ENCODE results near the gene GSK3B. TPM values are rescaled to one million over a fixed set of nuclear protein-coding genes. Genes with fewer than 3 reads are reported as not detected.

Gene GSK3B
- total and polyA plus RNA-seq, 2 donors (not counting 1 experiment from before 2014, with no cell fraction given) = 12.3 to 33.3 TPM

- H3K4me3 ChIP-seq (ENCODE audit: control extremely low read depth in 1 of 5, extremely low read depth in 1 of 5, insufficient read depth in 1 of 5, low read depth in 2 of 5, low read length in 4 of 5) = no peak overlapping the region
- no peak for ATAC-seq (ENCODE audit: low read depth)
- no peak overlapping the region for H3K27ac Mint-ChIP-seq
- no peak overlapping the region for H3K4me2 ChIP-seq (replicated peaks; ENCODE audit: low read depth, low read length, poor library complexity, severe bottlenecking)
- 100% methylated on average over 1 of the region's 3 CpGs for WGBS (ENCODE audit: insufficient coverage)
- no peak overlapping the region for H3K9ac ChIP-seq (ENCODE audit: low read length)
- H4K20me1 ChIP-seq (ENCODE audit: control insufficient read depth, insufficient read depth, low read length, poor library complexity, severe bottlenecking) = peaks cover 78% of the 10 kb centered on the region
- ChIA-PET POLR2A (no interaction called here), CTCF (no interaction called here)
- H2AFZ ChIP-seq (ENCODE audit: insufficient read depth, low read depth, low read length, poor library complexity, severe bottlenecking) = no peak overlapping the region
- DNase-seq = no peak
- intact Hi-C loops (cut with micrococcal nuclease) = no loop called here
- H3K9me3 Mint-ChIP-seq (ENCODE audit: insufficient read depth) = no peaks in the 10 kb centered on the region
- no peak overlapping the region for H3K27ac ChIP-seq (ENCODE audit: low read length in 2 of 2)
- peaks cover 98% of the 10 kb centered on the region for H3K79me2 ChIP-seq (ENCODE audit: control insufficient read depth, insufficient read depth, low read length)
- H3K4me1 ChIP-seq (ENCODE audit: control insufficient read depth in 2 of 2, insufficient read depth in 2 of 2, low read length in 2 of 2) = peaks cover 9 to 38% of the 10 kb centered on the region in 2 donors
- H3K27me3 ChIP-seq (replicated peaks in 1 of 4; ENCODE audit: control extremely low read depth in 1 of 4, control insufficient read depth in 3 of 4, insufficient read depth in 4 of 4, low read length in 3 of 4) = no peaks in the 10 kb centered on the region
- H3K36me3 ChIP-seq (replicated peaks in 1 of 2; ENCODE audit: control extremely low read depth in 1 of 2, control insufficient read depth in 1 of 2, extremely low read depth in 1 of 2, insufficient read depth in 2 of 2, low read length in 1 of 2) = no peaks in the 10 kb centered on the region
- no peaks in the 10 kb centered on the region for H3K27me3 Mint-ChIP-seq
- H3K4me3 Mint-ChIP-seq = no peak overlapping the region
- peaks cover 69% of the 10 kb centered on the region for H3K4me1 Mint-ChIP-seq
- H3K9me3 ChIP-seq (ENCODE audit: control extremely low read depth in 1 of 3, control insufficient read depth in 2 of 3, insufficient read depth in 1 of 3, low read length in 2 of 3) = no peaks in the 10 kb centered on the region
- no peak for TF ChIP-seq EZH2 (IDR thresholded peaks at IDR 0.05; ENCODE audit: borderline replicate concordance, insufficient read depth, low read depth, low read length, poor library complexity, severe bottlenecking)
Observed at GRCh38 chr3:120018299-120018698, 75.9 kb downstream of the GSK3B start.

GRCh38 chr3:120017692-120018091 is 76.6 kb downstream of the GSK3B start:
- ATAC-seq (ENCODE audit: low read depth) (no peak), DNase-seq (no peak)
- peaks cover 9 to 33% of the 10 kb centered on the region in 2 donors for H3K4me1 ChIP-seq (ENCODE audit: control insufficient read depth in 2 of 2, insufficient read depth in 2 of 2, low read length in 2 of 2)
- H3K4me3 ChIP-seq (ENCODE audit: control extremely low read depth in 1 of 5, extremely low read depth in 1 of 5, insufficient read depth in 1 of 5, low read depth in 2 of 5, low read length in 4 of 5) = no peak overlapping the region
- no peaks in the 10 kb centered on the region for H3K27me3 ChIP-seq (replicated peaks in 1 of 4; ENCODE audit: control extremely low read depth in 1 of 4, control insufficient read depth in 3 of 4, insufficient read depth in 4 of 4, low read length in 3 of 4)
- ChIA-PET CTCF (no interaction called here), POLR2A (no interaction called here)
- peaks cover 77% of the 10 kb centered on the region for H4K20me1 ChIP-seq (ENCODE audit: control insufficient read depth, insufficient read depth, low read length, poor library complexity, severe bottlenecking)
- Mint-ChIP-seq H3K27me3 (no peaks in the 10 kb centered on the region), H3K4me3 (peak overlapping the region; percentile 10), H3K27ac (no peak overlapping the region), H3K9me3 (ENCODE audit: insufficient read depth) (no peaks in the 10 kb centered on the region), H3K4me1 (peaks cover 65% of the 10 kb centered on the region)
- intact Hi-C loops (cut with micrococcal nuclease) = no loop called here
- H3K36me3 ChIP-seq (replicated peaks in 1 of 2; ENCODE audit: control extremely low read depth in 1 of 2, control insufficient read depth in 1 of 2, extremely low read depth in 1 of 2, insufficient read depth in 2 of 2, low read length in 1 of 2) = no peaks in the 10 kb centered on the region
- no peaks in the 10 kb centered on the region for H3K9me3 ChIP-seq (ENCODE audit: control extremely low read depth in 1 of 3, control insufficient read depth in 2 of 3, insufficient read depth in 1 of 3, low read length in 2 of 3)
- no peak overlapping the region for H3K27ac ChIP-seq (ENCODE audit: low read length in 2 of 2)
- H3K9ac ChIP-seq (ENCODE audit: low read length) = no peak overlapping the region
- H3K79me2 ChIP-seq (ENCODE audit: control insufficient read depth, insufficient read depth, low read length) = peaks cover 98% of the 10 kb centered on the region
- H3K4me2 ChIP-seq (replicated peaks; ENCODE audit: low read depth, low read length, poor library complexity, severe bottlenecking) = peak overlapping the region; percentile 16
- WGBS (ENCODE audit: insufficient coverage) = no CpG with 5 or more reads among the region's 3 CpGs
- H2AFZ ChIP-seq (ENCODE audit: insufficient read depth, low read depth, low read length, poor library complexity, severe bottlenecking) = no peak overlapping the region
- no peak for TF ChIP-seq CTCF (IDR thresholded peaks at IDR 0.05)
- no peak for TF ChIP-seq EZH2 (IDR thresholded peaks at IDR 0.05; ENCODE audit: borderline replicate concordance, insufficient read depth, low read depth, low read length, poor library complexity, severe bottlenecking)

Data from B cell (primary cell).